Psoas muscle (tissue), 8 donors: Measurements from ENCODE around the gene CAP2. TPM values are rescaled to one million over a fixed set of nuclear protein-coding genes. Genes with fewer than 3 reads are reported as not detected.
"Not testable (repeated sequence)": the region's sequence is repeated elsewhere in the genome, so short reads cannot be mapped to it uniquely, and the experiment has no call there.

Source experiments
- ATAC-seq, 4 donors: fragments of 200-7000 bp; cut with Tn5 transposase; one replicate each; pipeline ENCODE4 v1.9.1; 2020; ENCODE audit warnings: moderate library complexity in 3 of 4, mild to moderate bottlenecking in 2 of 4
- DNase-seq, 2 donors: peaks; one replicate each; pipeline ENCODE4 v3.0.0-alpha.2; 2020
- H3K27ac ChIP-seq: fragments of 200-600 bp; one replicate; pipeline ENCODE4 v1.8.0; 2022
- H3K27me3 ChIP-seq, 3 donors: fragments of 200-600 bp in 1 of 3; one replicate each; pipeline versions ENCODE4 v1.6.1 to v1.8.0; 2013 to 2022; ENCODE audit warnings: low read length in 2 of 3, mild to moderate bottlenecking in 2 of 3, moderate library complexity in 1 of 3; ENCODE audit not compliant: insufficient read depth in 3 of 3
- H3K36me3 ChIP-seq, 2 donors: fragments of 200-600 bp in 1 of 2; one replicate each; pipeline versions ENCODE4 v1.6.1 to v1.8.0; 2013 to 2022; ENCODE audit warnings: low read depth in 1 of 2, mild to moderate bottlenecking in 1 of 2, moderate library complexity in 1 of 2; ENCODE audit not compliant: insufficient read depth in 1 of 2
- H3K4me1 ChIP-seq: fragments of 200-600 bp; one replicate; pipeline ENCODE4 v1.8.0; 2022
- H3K4me3 ChIP-seq: fragments of 200-600 bp; one replicate; pipeline ENCODE4 v1.8.0; 2022; ENCODE audit warnings: mild to moderate bottlenecking
- H3K9me3 ChIP-seq: fragments of 200-600 bp; one replicate; pipeline ENCODE4 v1.8.0; 2022
- WGBS, 3 donors: extraction: QIAGEN DNeasy Blood & Tissue Kit; methylation state at CpG; one replicate each; pipeline versions ENCODE4 v1.1.6 to v1.1.7; 2013; 5-methylcytosine and 5-hydroxymethylcytosine counted together
- intact Hi-C, 2 donors: fragments of 100-400 bp; cut with DNase I; formaldehyde crosslinking; loops; one replicate each; pipeline versions ENCODE4 v1.11.0 to v1.14.2; 2022
- polyA plus RNA-seq, 3 donors: library from polyadenylated mRNA; stranded (reverse); fragments of 200-250 nt; gene quantifications; one replicate each; pipeline ENCODE4 v1.2.3, GENCODE V29; 2013
- total RNA-seq, 4 donors: library from RNA; stranded (reverse); fragmentation: NEBNext Ultra II Directional in 2 of 4; extraction: Animal tissue kit (Norgen Biotek cat#: 25700) in 2 of 4; gene quantifications; one replicate each; pipeline versions ENCODE4 v1.2.1 to v1.2.4, GENCODE V29; 2021 to 2023
- TF ChIP-seq, protein P1 (sequence below): fragments of 200-600 bp; IDR thresholded peaks from one replicate; pipeline ENCODE4 v1.8.0; 2022; ENCODE audit warnings: antibody characterized with exemption
- donor health status: healthy with polysubstance abuse.
- donor health status: DM: no; HTN: no; CAD: no; lungs with moderate emphysema.
- donor health status: Bipolar disorder and iron deficiency.
- donor health status: healthy.
- donor health status: DM: yes; HTN: yes; CAD: no.
- donor health status: DM: no; HTN: no; CAD: no.
- donor health status: DM: no; HTN: no; CAD: no.
- donor health status: DM: yes; HTN: yes; CAD: no.

The CAP2 gene
- total and polyA plus RNA-seq, 7 donors, result 176 to 452 (median 344) TPM

GRCh38 chr6:17410281-17410680 is 16.9 kb downstream of the CAP2 start:
- 94 to 100% (median 95%) methylated on average over 4 of the region's 4 CpGs for WGBS, 3 donors
- Histone ChIP-seq H3K4me1 (peaks cover 43% of the 10 kb centered on the region), H3K36me3 (no peaks in the 10 kb centered on the region), H3K4me3 (no peak overlapping the region), H3K9me3 (no peaks in the 10 kb centered on the region), H3K27ac (peak overlapping the region; percentile 70), H3K27me3 (no peaks in the 10 kb centered on the region)
- TF ChIP-seq, protein P1, sequence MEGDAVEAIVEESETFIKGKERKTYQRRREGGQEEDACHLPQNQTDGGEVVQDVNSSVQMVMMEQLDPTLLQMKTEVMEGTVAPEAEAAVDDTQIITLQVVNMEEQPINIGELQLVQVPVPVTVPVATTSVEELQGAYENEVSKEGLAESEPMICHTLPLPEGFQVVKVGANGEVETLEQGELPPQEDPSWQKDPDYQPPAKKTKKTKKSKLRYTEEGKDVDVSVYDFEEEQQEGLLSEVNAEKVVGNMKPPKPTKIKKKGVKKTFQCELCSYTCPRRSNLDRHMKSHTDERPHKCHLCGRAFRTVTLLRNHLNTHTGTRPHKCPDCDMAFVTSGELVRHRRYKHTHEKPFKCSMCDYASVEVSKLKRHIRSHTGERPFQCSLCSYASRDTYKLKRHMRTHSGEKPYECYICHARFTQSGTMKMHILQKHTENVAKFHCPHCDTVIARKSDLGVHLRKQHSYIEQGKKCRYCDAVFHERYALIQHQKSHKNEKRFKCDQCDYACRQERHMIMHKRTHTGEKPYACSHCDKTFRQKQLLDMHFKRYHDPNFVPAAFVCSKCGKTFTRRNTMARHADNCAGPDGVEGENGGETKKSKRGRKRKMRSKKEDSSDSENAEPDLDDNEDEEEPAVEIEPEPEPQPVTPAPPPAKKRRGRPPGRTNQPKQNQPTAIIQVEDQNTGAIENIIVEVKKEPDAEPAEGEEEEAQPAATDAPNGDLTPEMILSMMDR, result no peak
- intact Hi-C loops, result no loop called here
- DNase-seq, result no peak
- ATAC-seq, result no peak

DNA sequence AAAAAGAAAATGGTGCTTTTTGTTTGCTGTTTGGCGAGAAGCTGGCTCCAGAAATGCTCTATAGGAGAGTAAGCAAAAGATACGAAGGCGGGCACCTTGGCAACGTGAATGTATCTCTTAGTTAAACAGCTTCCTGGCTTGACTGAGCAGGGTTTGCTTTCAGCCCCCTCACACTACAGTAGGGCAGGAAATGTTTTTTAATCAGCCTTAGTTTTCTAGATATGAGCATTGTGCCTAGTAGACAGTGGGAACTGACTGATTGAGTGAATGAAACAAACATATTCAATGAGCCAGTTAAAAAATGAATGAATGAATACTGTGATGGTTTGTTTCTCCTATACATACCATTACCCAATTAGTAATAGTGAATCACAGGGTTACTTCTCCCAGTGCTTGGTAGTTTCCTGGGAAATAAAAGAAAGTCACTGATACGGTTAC is 19.9 kb downstream of the CAP2 start:
- no peak for ATAC-seq
- H3K27ac ChIP-seq, result peak overlapping the region; percentile 70
- no peaks in the 10 kb centered on the region for H3K36me3 ChIP-seq
- TF ChIP-seq, protein P1, result no peak
- no peak for DNase-seq
- no peaks in the 10 kb centered on the region for H3K27me3 ChIP-seq
- WGBS, 3 donors, result 63 to 68% (median 64%) methylated on average over 5 of the region's 5 CpGs
- no peak overlapping the region for H3K4me3 ChIP-seq
- intact Hi-C loops, result no loop called here
- no peaks in the 10 kb centered on the region for H3K9me3 ChIP-seq
- peaks cover 54% of the 10 kb centered on the region for H3K4me1 ChIP-seq

GRCh38 chr6:17414395-17414794 is 21.0 kb downstream of the CAP2 start:
- H3K36me3 ChIP-seq, intact Hi-C loops, H3K27ac ChIP-seq, H3K4me3 ChIP-seq, DNase-seq, ATAC-seq, H3K27me3 ChIP-seq, H3K9me3 ChIP-seq: not testable (repeated sequence)
- H3K4me1 ChIP-seq, result peaks cover 65% of the 10 kb centered on the region
- whole genome bisulfite sequencing, 3 donors, result 93 to 100% (median 96%) methylated on average over 1 of the region's 1 CpG

GRCh38 chr6:17415321-17415720 is 21.9 kb downstream of the CAP2 start:
- DNase-seq (no peak), ATAC-seq (no peak)
- H3K4me1 ChIP-seq, result peaks cover 72% of the 10 kb centered on the region
- TF ChIP-seq, protein P1, result no peak
- no peaks in the 10 kb centered on the region for H3K36me3 ChIP-seq
- 85 to 98% (median 88%) methylated on average over 2 of the region's 2 CpGs for WGBS, 3 donors
- H3K27me3 ChIP-seq, result no peaks in the 10 kb centered on the region
- H3K4me3 ChIP-seq, result no peak overlapping the region
- intact Hi-C loops, result loop anchor here in 1 of 2 donors (5.0 kb wide), 1 partner anchor 123 kb away; no protein-coding TSS in a partner anchor
- H3K27ac ChIP-seq, result peak overlapping the region; percentile 96
- H3K9me3 ChIP-seq, result no peaks in the 10 kb centered on the region

GRCh38 chr6:17416806-17417205 is 23.4 kb downstream of the CAP2 start:
- ATAC-seq (no peak), DNase-seq (no peak)
- peak overlapping the region; percentile 96 for H3K27ac ChIP-seq
- no peaks in the 10 kb centered on the region for H3K27me3 ChIP-seq
- peaks cover 78% of the 10 kb centered on the region for H3K4me1 ChIP-seq
- TF ChIP-seq, protein P1, result no peak
- H3K4me3 ChIP-seq, result peak overlapping the region; percentile 46
- no peaks in the 10 kb centered on the region for H3K9me3 ChIP-seq
- intact Hi-C loops, result loop anchor here in 1 of 2 donors (2.0 to 5.0 kb wide), 2 partner anchors 18 to 125 kb away; no protein-coding TSS in a partner anchor
- peaks cover 0 to 8% of the 10 kb centered on the region in 2 donors for H3K36me3 ChIP-seq
